H9 (cell line): Measurements from ENCODE around the gene GBP7. TPM values are rescaled to one million over a fixed set of nuclear protein-coding genes. Genes with fewer than 3 reads are reported as not detected.

Experiments used
- DNase-seq: peaks from one replicate; pipeline ENCODE4 v3.0.0-alpha.2; 2017
- H2AFZ ChIP-seq: one replicate; pipeline ENCODE4 v1.6.1; 2013; ENCODE audit warnings: mild to moderate bottlenecking, low read length, control low read depth, moderate library complexity
- H2AK5ac ChIP-seq: 2 replicates; pipeline ENCODE4 v1.6.1; 2013; ENCODE audit warnings: low read length, control low read depth, mixed read lengths; ENCODE audit not compliant: insufficient read length
- H2BK120ac ChIP-seq: one replicate; pipeline ENCODE4 v1.6.1; 2013; ENCODE audit warnings: low read depth, mild to moderate bottlenecking, low read length, control low read depth, inconsistent platforms; ENCODE audit not compliant: poor library complexity, severe bottlenecking
- H2BK12ac ChIP-seq: 2 replicates; pipeline ENCODE4 v1.6.1; 2013; ENCODE audit warnings: low read length, control low read depth, mixed read lengths, low read depth; ENCODE audit not compliant: insufficient read length
- H2BK15ac ChIP-seq: 2 replicates; pipeline ENCODE4 v1.6.1; 2013; ENCODE audit warnings: low read depth, low read length, control low read depth
- H2BK20ac ChIP-seq: one replicate; pipeline ENCODE4 v1.6.1; 2013; ENCODE audit warnings: low read depth, mild to moderate bottlenecking, low read length, control low read depth, inconsistent platforms; ENCODE audit not compliant: poor library complexity, severe bottlenecking
- H2BK5ac ChIP-seq: 2 replicates; pipeline ENCODE4 v1.6.1; 2013; ENCODE audit warnings: low read length, control low read depth, mixed read lengths; ENCODE audit not compliant: insufficient read length
- H3K14ac ChIP-seq: 2 replicates; pipeline ENCODE4 v1.6.1; 2013; ENCODE audit warnings: low read length, control low read depth; ENCODE audit not compliant: insufficient read depth
- H3K18ac ChIP-seq: 2 replicates; pipeline ENCODE4 v1.6.1; 2013; ENCODE audit warnings: low read depth, mild to moderate bottlenecking, mixed read lengths, low read length, control low read depth; ENCODE audit not compliant: insufficient read length
- H3K23ac ChIP-seq: 2 replicates; pipeline ENCODE4 v1.6.1; 2013; ENCODE audit warnings: low read length, control low read depth, mixed read lengths, low read depth; ENCODE audit not compliant: insufficient read length
- H3K23me2 ChIP-seq: 2 replicates; pipeline ENCODE4 v1.6.1; 2013; ENCODE audit warnings: low read depth, mild to moderate bottlenecking, mixed read lengths, low read length, control low read depth; ENCODE audit not compliant: insufficient read length, poor library complexity, severe bottlenecking
- H3K27ac ChIP-seq: 2 replicates; pipeline ENCODE4 v1.5.1; 2013; ENCODE audit warnings: low read length, control low read depth, mixed read lengths, low read depth; ENCODE audit not compliant: insufficient read length
- H3K27me3 ChIP-seq: 2 replicates; pipeline ENCODE4 v1.6.1; 2013; ENCODE audit warnings: low read length, control low read depth, inconsistent platforms; ENCODE audit not compliant: insufficient read depth
- H3K4ac ChIP-seq: 2 replicates; pipeline ENCODE4 v1.6.1; 2013; ENCODE audit warnings: low read depth, mild to moderate bottlenecking, control low read depth, inconsistent platforms, low read length, moderate library complexity
- H3K4me1 ChIP-seq: 2 replicates; pipeline ENCODE4 v1.6.1; 2013; ENCODE audit warnings: low read length, control low read depth, inconsistent platforms; ENCODE audit not compliant: insufficient read depth
- H3K4me2 ChIP-seq: 2 replicates; pipeline ENCODE4 v1.6.1; 2013; ENCODE audit warnings: low read length, control low read depth, mixed read lengths; ENCODE audit not compliant: insufficient read length, insufficient read depth
- H3K56ac ChIP-seq: 2 replicates; pipeline ENCODE4 v1.6.1; 2013; ENCODE audit warnings: low read depth, mild to moderate bottlenecking, mixed read lengths, low read length, control low read depth; ENCODE audit not compliant: insufficient read length
- H3K79me1 ChIP-seq: 2 replicates; pipeline ENCODE4 v1.6.1; 2013; ENCODE audit warnings: low read depth, mild to moderate bottlenecking, moderate library complexity, low read length, control low read depth, inconsistent platforms; ENCODE audit not compliant: insufficient read depth, poor library complexity, severe bottlenecking
- H3K79me2 ChIP-seq: 2 replicates; pipeline ENCODE4 v1.6.1; 2013; ENCODE audit warnings: low read length, control low read depth, inconsistent platforms; ENCODE audit not compliant: insufficient read depth
- H3K9ac ChIP-seq: 2 replicates; pipeline ENCODE4 v1.6.1; 2013; ENCODE audit warnings: low read length, control low read depth, mixed read lengths; ENCODE audit not compliant: insufficient read length; ENCODE audit errors: extremely low read depth
- H3K9me3 ChIP-seq: one replicate; pipeline ENCODE4 v1.6.1; 2013; ENCODE audit warnings: low read depth, low read length, inconsistent platforms; ENCODE audit not compliant: control insufficient read depth
- H3T11ph ChIP-seq: one replicate; pipeline ENCODE4 v1.6.1; 2013; ENCODE audit warnings: mild to moderate bottlenecking, low read length, control low read depth, inconsistent platforms
- H4K20me1 ChIP-seq: one replicate; pipeline ENCODE4 v1.6.1; 2013; ENCODE audit not compliant: control insufficient read depth, insufficient read length, insufficient read depth
- H4K5ac ChIP-seq: 2 replicates; pipeline ENCODE4 v1.6.1; 2013; ENCODE audit warnings: low read depth, mild to moderate bottlenecking, mixed read lengths, low read length, control low read depth; ENCODE audit not compliant: insufficient read length
- H4K8ac ChIP-seq: replicated peaks from 2 replicates; pipeline ENCODE4 v1.6.1; 2013; ENCODE audit warnings: low read length, control low read depth, mixed read lengths, low read depth; ENCODE audit not compliant: insufficient read length
- H4K91ac ChIP-seq: 2 replicates; pipeline ENCODE4 v1.6.1; 2013; ENCODE audit warnings: low read depth, mild to moderate bottlenecking, moderate library complexity, mixed read lengths, low read length, control low read depth; ENCODE audit not compliant: insufficient read length
- H3K27ac Mint-ChIP-seq, 3 experiments: 2 replicates in 2 of 3; 3 replicates in 1 of 3; pipeline ENCODE4 v1.8.0; 2020 to 2021; ENCODE audit warnings: mixed read lengths in 3 of 3, mild to moderate bottlenecking in 1 of 3, moderate library complexity in 1 of 3
- H3K27me3 Mint-ChIP-seq: 2 replicates; pipeline ENCODE4 v1.8.0; 2021; ENCODE audit warnings: low read depth, mild to moderate bottlenecking, moderate library complexity, mixed read lengths
- H3K36me3 Mint-ChIP-seq, 3 experiments: 2 replicates in 2 of 3; 3 replicates in 1 of 3; pipeline ENCODE4 v1.8.0; 2020 to 2021; ENCODE audit warnings: low read depth in 3 of 3, mixed read lengths in 3 of 3; ENCODE audit not compliant: insufficient read depth in 1 of 3
- H3K4me1 Mint-ChIP-seq, 2 experiments: 2 replicates each; pipeline ENCODE4 v1.8.0; 2020; ENCODE audit warnings: mixed read lengths in 2 of 2
- H3K4me3 Mint-ChIP-seq, 2 experiments: 2 replicates in 1 of 2; 3 replicates in 1 of 2; pipeline ENCODE4 v1.8.0; 2020 to 2021; ENCODE audit warnings: mild to moderate bottlenecking in 2 of 2, mixed read lengths in 2 of 2, moderate library complexity in 1 of 2
- H3K9me3 Mint-ChIP-seq, 2 experiments: 2 replicates in 1 of 2; 3 replicates in 1 of 2; pipeline ENCODE4 v1.8.0; 2020; ENCODE audit warnings: mild to moderate bottlenecking in 2 of 2, mixed read lengths in 2 of 2, moderate library complexity in 1 of 2
- WGBS: extraction: QIAGEN DNeasy Blood & Tissue Kit; methylation state at CpG from one replicate; pipeline ENCODE4 v1.1.7; 2013; ENCODE audit warnings: missing lambda C conversion rate, low lambda C conversion rate, mixed read lengths; ENCODE audit not compliant: insufficient read length; ENCODE audit errors: extremely low coverage; 5-methylcytosine and 5-hydroxymethylcytosine counted together
- total RNA-seq: library from RNA; stranded (reverse); gene quantifications from 2 replicates; pipeline ENCODE4 v1.2.1, GENCODE V29; 2021
- TF ChIP-seq, protein P1 (sequence below): fragments of 200-600 bp; sonication (generic); conservative IDR thresholded peaks from 3 replicates; pipeline ENCODE4 v1.8.0; 2021; ENCODE audit warnings: antibody characterized with exemption, mild to moderate bottlenecking

GBP7 gene
- total RNA-seq, 1 experiment from 2014 or later, result not detected

DNA sequence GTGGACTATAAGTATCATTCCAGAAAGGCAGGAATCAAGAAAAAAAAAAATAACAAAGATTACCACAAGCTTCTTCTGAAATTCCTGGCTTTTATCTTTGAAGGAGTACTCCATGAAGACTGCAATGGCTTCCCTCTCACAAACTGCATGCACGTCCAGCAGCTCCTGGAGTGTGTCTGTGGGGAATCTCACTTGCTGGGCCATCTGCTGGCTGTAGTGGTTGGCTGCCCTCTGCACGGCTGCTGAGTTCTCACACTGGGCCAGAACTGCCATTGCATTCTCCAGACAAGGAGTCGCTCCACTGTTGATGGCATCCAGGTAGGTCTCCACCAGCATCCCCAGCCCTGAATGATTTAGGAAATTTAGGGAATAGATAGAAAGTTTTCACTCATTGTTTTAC, 26.6 kb downstream of the GBP7 start:
- Histone ChIP-seq H3K4me2 (no peak overlapping the region), H3K23ac (no peak overlapping the region), H3K18ac (no peak overlapping the region), H3T11ph (no peak overlapping the region), H3K27me3 (no peaks in the 10 kb centered on the region), H3K27ac (no peak overlapping the region), H3K56ac (no peak overlapping the region), H2AFZ (no peak overlapping the region), H3K9me3 (no peaks in the 10 kb centered on the region), H2BK120ac (no peak overlapping the region), H3K4me1 (no peaks in the 10 kb centered on the region), H2AK5ac (no peak overlapping the region), H2BK12ac (no peak overlapping the region), H2BK20ac (no peak overlapping the region), H3K14ac (no peak overlapping the region), H3K79me1 (no peaks in the 10 kb centered on the region), H2BK5ac (no peak overlapping the region), H4K91ac (no peak overlapping the region), H3K4ac (no peak overlapping the region), H3K9ac (no peak overlapping the region), H4K20me1 (no peaks in the 10 kb centered on the region), H3K23me2 (no peaks in the 10 kb centered on the region), H4K5ac (no peak overlapping the region), H2BK15ac (no peak overlapping the region), H3K79me2 (no peaks in the 10 kb centered on the region), H4K8ac (no peak overlapping the region)
- H3K27ac Mint-ChIP-seq, result no peak overlapping the region
- no peaks in the 10 kb centered on the region for H3K9me3 Mint-ChIP-seq
- TF ChIP-seq, protein P1, sequence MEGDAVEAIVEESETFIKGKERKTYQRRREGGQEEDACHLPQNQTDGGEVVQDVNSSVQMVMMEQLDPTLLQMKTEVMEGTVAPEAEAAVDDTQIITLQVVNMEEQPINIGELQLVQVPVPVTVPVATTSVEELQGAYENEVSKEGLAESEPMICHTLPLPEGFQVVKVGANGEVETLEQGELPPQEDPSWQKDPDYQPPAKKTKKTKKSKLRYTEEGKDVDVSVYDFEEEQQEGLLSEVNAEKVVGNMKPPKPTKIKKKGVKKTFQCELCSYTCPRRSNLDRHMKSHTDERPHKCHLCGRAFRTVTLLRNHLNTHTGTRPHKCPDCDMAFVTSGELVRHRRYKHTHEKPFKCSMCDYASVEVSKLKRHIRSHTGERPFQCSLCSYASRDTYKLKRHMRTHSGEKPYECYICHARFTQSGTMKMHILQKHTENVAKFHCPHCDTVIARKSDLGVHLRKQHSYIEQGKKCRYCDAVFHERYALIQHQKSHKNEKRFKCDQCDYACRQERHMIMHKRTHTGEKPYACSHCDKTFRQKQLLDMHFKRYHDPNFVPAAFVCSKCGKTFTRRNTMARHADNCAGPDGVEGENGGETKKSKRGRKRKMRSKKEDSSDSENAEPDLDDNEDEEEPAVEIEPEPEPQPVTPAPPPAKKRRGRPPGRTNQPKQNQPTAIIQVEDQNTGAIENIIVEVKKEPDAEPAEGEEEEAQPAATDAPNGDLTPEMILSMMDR, result peak; percentile 42; the same call in 2 of the 3 replicates
- DNase-seq, result peak; percentile 57
- no CpG with 5 or more reads among the region's 3 CpGs for WGBS
- no peak overlapping the region for H3K4me3 Mint-ChIP-seq
- H3K4me1 Mint-ChIP-seq, result no peaks in the 10 kb centered on the region
- no peaks in the 10 kb centered on the region for H3K36me3 Mint-ChIP-seq
- no peaks in the 10 kb centered on the region for H3K27me3 Mint-ChIP-seq
